K562 (cell line): ENCODE measurements around the gene SLX4IP.

Source experiments
- CTCF ChIP-seq, 3 experiments: IDR thresholded peaks in 2 of 3; conservative IDR thresholded peaks in 1 of 3; 2 replicates each; pipeline ENCODE4 v1.5.1; 2011 to 2012; ENCODE audit warnings: low read length in 3 of 3, mild to moderate bottlenecking in 3 of 3, control low read depth in 2 of 3, improper control_type of control experiment in 1 of 3, inconsistent platforms in 1 of 3, low read depth in 1 of 3, mixed read lengths in 1 of 3, moderate library complexity in 1 of 3; ENCODE audit not compliant: insufficient read depth in 2 of 3
- FOXA1 ChIP-seq: fragments of 450-650 bp; IDR thresholded peaks from 2 replicates; pipeline ENCODE4 v1.6.1; 2016; ENCODE audit warnings: mild to moderate bottlenecking, borderline replicate concordance
- JUND ChIP-seq, 2 experiments: IDR thresholded peaks; 2 replicates in 1 of 2; 3 replicates in 1 of 2; pipeline ENCODE4 v1.6.1; 2011; ENCODE audit warnings: borderline replicate concordance in 2 of 2, low read depth in 2 of 2, low read length in 2 of 2, improper control_type of control experiment in 1 of 2, missing biosample characterization in 1 of 2, missing genetic modification characterization in 1 of 2, missing genetic modification reagents in 1 of 2
- KDM1A ChIP-seq, 2 experiments: fragments of 450-650 bp; IDR thresholded peaks; 2 replicates each; pipeline ENCODE4 v1.6.1; 2016; ENCODE audit warnings: mild to moderate bottlenecking in 2 of 2
- POLR2A ChIP-seq: fragments of 450-650 bp; conservative IDR thresholded peaks from 2 replicates; pipeline ENCODE4 v1.6.1; 2016
- POLR2AphosphoS5 ChIP-seq: IDR thresholded peaks from 2 replicates; pipeline ENCODE4 v1.6.1; 2011; ENCODE audit warnings: mild to moderate bottlenecking, low read depth, low read length, moderate library complexity; ENCODE audit not compliant: control insufficient read depth, insufficient read depth
- REST ChIP-seq, 2 experiments: fragments of 450-650 bp; formaldehyde crosslinking in 1 of 2; IDR thresholded peaks; 2 replicates each; pipeline versions ENCODE4 v1.4.0 to v1.6.1; 2014 to 2020; ENCODE audit warnings: mild to moderate bottlenecking in 2 of 2, borderline replicate concordance in 1 of 2, low read depth in 1 of 2
- SRF ChIP-seq, 2 experiments: fragments of 250-450, 450-650 bp in 1 of 2; sonication (Bioruptor Pico) in 1 of 2; sonication (generic) in 1 of 2; formaldehyde crosslinking; IDR thresholded peaks; 2 replicates each; pipeline versions ENCODE4 v1.5.0 to v1.5.1; 2020 to 2022; ENCODE audit warnings: mild to moderate bottlenecking in 1 of 2, missing genetic modification reagents in 1 of 2
- TCF7L2 ChIP-seq: fragments of 150-350 bp; IDR thresholded peaks from 2 replicates; pipeline ENCODE4 v1.6.1; 2016; ENCODE audit warnings: low read depth, mild to moderate bottlenecking, low read length, moderate library complexity
- USF2 ChIP-seq: sonication (generic); formaldehyde crosslinking; IDR thresholded peaks from 2 replicates; pipeline ENCODE4 v1.5.0; 2020; ENCODE audit warnings: missing genetic modification reagents
- ZNF644 ChIP-seq: fragments of 200-800 bp; sonication (Bioruptor generic); IDR thresholded peaks from 2 replicates; pipeline ENCODE4 v1.6.1; 2016; ENCODE audit warnings: low read depth, missing genetic modification characterization, missing compliant biosample characterization
- ZNF717 ChIP-seq: fragments of 250-450 bp; sonication (Bioruptor Pico); IDR thresholded peaks from 2 replicates; pipeline ENCODE4 v1.5.0; 2021

- TF ChIP-seq JUND (IDR thresholded peaks at IDR 0.05; ENCODE audit: borderline replicate concordance, low read depth, low read length) (no peak), JUND (tag; IDR thresholded peaks at IDR 0.05; ENCODE audit: borderline replicate concordance, low read depth, low read length) (no peak), USF2 (CRISPR knock-in tag) (no peak), CTCF (IDR thresholded peaks at IDR 0.05 in 2 of 3, conservative IDR thresholded peaks at IDR 0.05 in 1 of 3; ENCODE audit: insufficient read depth in 2 of 3, low read depth in 1 of 3, low read length in 3 of 3) (no peak), POLR2A (no peak), KDM1A (IDR thresholded peaks at IDR 0.05) (no peak), TCF7L2 (no peak), REST (IDR thresholded peaks at IDR 0.05; ENCODE audit: borderline replicate concordance) (no peak), REST (CRISPR knock-in tag; IDR thresholded peaks at IDR 0.05; ENCODE audit: low read depth) (no peak), ZNF717 (no peak), FOXA1 (no peak), ZNF644 (tag) (no peak), SRF (CRISPR knock-in tag; IDR thresholded peaks at IDR 0.05) (no peak), POLR2AphosphoS5 (no peak)
Observed at GRCh38 chr20:10448270-10449156, 13.4 kb downstream of the SLX4IP start.
